Upper lobe of left lung (tissue), 4 donors: ENCODE results near the gene GBX2.

Experiments used
- CTCF ChIP-seq, 6 experiments: fragments of 450-650 bp in 4 of 6; fragments of 200-600 bp in 2 of 6; sonication (generic) in 2 of 6; IDR thresholded peaks; one replicate each; pipeline ENCODE4 v1.5.1; 2016 to 2019; ENCODE audit warnings: antibody characterized with exemption in 6 of 6
- POLR2AphosphoS5 ChIP-seq, 2 donors: sonication (generic); formaldehyde crosslinking; IDR thresholded peaks; one replicate each; pipeline ENCODE4 v1.5.1; 2017; ENCODE audit warnings: antibody characterized with exemption in 2 of 2

- TF ChIP-seq CTCF (IDR thresholded peaks at IDR 0.05) (no peak), POLR2AphosphoS5 (IDR thresholded peaks at IDR 0.05) (no peak)
Observed at GRCh38 chr2:236143811-236144210, 24.4 kb downstream of the GBX2 start.
